Measurements from ENCODE around the gene NARS2.

Gene NARS2

GRCh38 chr11:78386215-78386941, 188.3 kb downstream of the NARS2 start:
- H3K4me3 ChIP-seq (ENCODE audit: low read depth, low read length), result no peak overlapping the region
- DNase-seq (ENCODE audit: low read depth), result no peak
- TF ChIP-seq CTCF (IDR thresholded peaks at IDR 0.05; ENCODE audit: insufficient read depth, low read depth, low read length, missing control alignments), result no peak

Measured in GM12865 (cell line).